Measurements from ENCODE around the gene RGS16.
A peak's percentile ranks its signal among the peaks of the same experiment; 100 is the strongest.
"Not testable (repeated sequence)": the region's sequence is repeated elsewhere in the genome, so short reads cannot be mapped to it uniquely, and the experiment has no call there.

RGS16 gene

GRCh38 chr1:182604175-182605164, at the start of gene RGS16:
RGS16 (minus strand) TSS chr1:182604389; CDS start chr1:182604259, 130 bp downstream.
- DNase-seq: peak; percentile 96

DNA sequence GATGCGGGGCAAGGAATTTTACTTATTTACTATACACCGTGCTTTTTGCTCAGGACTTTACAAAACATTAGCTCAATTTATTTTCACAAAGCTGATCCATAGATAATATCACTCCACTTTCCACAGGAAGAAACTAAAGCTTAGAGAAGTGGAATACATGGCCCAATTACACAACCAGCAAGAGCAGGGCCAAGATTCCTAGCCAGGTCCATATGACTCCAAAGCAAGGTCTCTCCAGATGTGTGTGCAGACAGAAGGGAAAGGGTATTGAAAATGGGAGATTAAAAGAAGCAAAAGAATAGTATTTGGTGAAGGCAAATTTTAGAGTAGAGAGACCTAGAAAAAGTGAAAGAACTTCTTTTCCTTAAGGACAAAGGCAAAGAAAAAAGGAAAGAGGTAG, 49.8 kb upstream of the RGS16 start:
- DNase-seq: no peak

- no peak for DNase-seq
These were observed 48.7 kb upstream of the RGS16 start for GRCh38 chr1:182652933-182653332.

- DNase-seq: no peak
These were observed 47.1 kb upstream of the RGS16 start for GRCh38 chr1:182651339-182651724.

- DNase-seq: no peak
These were observed 46.6 kb upstream of the RGS16 start for GRCh38 chr1:182650678-182651338.

DNA sequence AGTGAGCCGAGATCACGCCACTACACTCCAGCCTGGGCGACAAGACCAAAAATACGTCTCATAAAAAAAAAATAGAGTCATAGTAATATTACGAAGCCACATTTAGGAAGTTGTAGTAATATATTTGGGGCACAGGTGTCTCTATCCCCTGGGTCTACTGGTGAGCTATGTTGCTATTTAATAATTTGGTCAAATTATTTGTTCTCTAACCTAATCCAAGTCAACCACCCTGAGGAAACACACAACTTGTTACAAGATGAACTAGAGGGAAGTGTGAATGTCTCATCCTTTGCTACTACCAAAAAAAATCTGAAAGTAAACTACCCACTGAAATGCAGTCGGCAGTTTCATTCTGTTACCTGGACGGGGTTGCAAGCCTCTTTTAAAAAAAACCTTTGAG, 44.9 kb upstream of the RGS16 start:
- DNase-seq: no peak

- DNase-seq: no peak
These were observed 42.5 kb upstream of the RGS16 start for GRCh38 chr1:182646739-182647138.

GRCh38 chr1:182644886-182645285, 40.7 kb upstream of the RGS16 start:
- no peak for DNase-seq

GRCh38 chr1:182643699-182644098, 39.5 kb upstream of the RGS16 start:
- no peak for DNase-seq

DNA sequence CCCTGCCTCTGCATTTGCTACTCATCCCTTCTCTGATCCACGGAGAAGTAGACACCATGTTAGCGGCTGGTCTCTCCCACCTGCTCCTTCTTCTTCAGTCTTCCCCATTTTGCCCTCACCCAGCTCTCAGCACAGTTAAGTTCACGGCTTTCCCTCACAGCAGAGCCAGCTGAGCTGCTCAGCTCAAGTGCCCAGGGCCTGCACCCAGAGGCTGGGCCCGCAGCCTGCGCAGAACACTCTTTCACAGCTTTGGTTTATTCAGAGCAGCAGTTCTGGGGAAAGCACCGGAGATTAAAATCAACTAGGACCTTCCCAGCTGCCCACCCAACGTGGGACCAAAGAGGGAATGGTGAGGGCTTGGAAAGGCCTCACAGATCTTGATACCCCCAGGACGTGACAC, 38.3 kb upstream of the RGS16 start:
- DNase-seq: no peak

DNA sequence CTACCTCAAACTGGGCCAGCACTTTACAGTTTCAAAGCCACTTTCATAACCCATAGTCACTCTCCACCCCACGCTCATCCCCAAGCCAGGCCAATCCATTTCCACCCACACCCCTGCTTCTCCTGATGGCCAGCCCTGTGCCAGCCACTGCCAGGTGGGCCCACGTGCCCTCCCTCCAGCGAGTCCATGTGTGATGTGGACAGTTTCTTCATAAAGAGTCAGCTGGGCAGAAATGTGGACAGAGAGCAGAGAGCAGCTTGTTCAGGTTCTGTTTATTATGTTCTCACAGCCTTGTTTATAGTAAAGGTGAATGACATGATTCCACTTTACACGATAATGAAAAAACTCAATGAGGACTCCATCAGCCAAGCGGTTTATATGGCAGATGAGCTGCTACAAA, 37.4 kb upstream of the RGS16 start:
- DNase-seq: no peak

GRCh38 chr1:182639330-182639729, 35.1 kb upstream of the RGS16 start:
- no peak for DNase-seq

GRCh38 chr1:182637769-182638168, 33.6 kb upstream of the RGS16 start:
- no peak for DNase-seq

GRCh38 chr1:182635871-182636270, 31.7 kb upstream of the RGS16 start:
- DNase-seq: no peak

- DNase-seq: no peak
These were observed 30.3 kb upstream of the RGS16 start for GRCh38 chr1:182634306-182635072.

- peak; percentile 93 for DNase-seq
These were observed 29.6 kb upstream of the RGS16 start for GRCh38 chr1:182633657-182634281.

GRCh38 chr1:182633031-182633430, 28.8 kb upstream of the RGS16 start:
- no peak for DNase-seq

GRCh38 chr1:182632441-182632857, 28.3 kb upstream of the RGS16 start:
- DNase-seq: not testable (repeated sequence)

GRCh38 chr1:182631954-182632353, 27.8 kb upstream of the RGS16 start:
- DNase-seq: no peak

GRCh38 chr1:182631053-182631677, 27.0 kb upstream of the RGS16 start:
- no peak for DNase-seq

DNA sequence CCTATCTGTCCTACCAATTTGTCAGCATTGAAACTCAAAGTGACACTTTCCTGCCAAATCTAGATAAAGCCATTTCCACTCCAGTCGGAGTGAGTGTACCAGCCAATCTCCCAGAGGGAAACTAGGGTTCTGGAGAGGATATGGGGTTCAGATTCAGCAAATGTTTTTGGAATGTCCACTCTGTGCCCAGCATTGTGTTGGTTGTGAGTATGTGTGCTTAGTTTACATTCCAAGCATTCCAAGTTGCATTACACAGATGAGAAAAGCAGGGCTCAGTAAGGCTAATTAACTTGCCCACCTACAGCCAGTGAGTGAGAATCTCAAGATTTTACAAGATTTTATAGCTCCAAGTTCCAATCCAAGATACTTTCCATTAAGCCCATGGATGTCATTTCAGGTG, 26.4 kb upstream of the RGS16 start:
- DNase-seq: peak; percentile 46

DNA sequence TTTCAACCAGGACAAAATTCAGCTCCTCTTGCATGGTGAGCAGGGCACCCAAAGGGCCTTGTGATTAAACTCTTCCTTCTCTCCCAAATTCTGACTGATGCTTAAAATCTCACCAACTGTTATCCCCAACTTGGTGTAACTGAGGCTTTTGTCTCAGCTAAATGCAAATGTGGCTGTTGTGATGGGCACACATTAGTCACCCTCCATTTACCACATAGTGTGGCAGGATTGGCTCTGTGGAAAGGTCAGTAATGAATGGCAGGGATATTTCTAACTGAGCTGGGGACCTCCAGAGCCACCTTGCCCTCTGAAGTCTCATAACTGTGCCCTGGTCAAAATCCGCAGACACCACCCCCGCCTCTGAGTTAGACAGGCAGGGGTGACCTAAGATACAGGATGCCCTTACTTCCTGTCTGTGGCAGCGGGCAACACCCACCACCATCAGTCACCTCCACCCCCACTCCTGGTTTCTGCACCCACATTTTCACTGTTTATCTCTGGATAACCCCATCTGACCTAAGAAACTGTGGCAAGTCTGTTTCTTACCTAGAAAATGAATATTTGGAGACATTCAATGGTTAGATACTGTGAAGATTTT, 25.4 kb upstream of the RGS16 start:
- peak; percentile 47 for DNase-seq
